GM19463 (cell line): ENCODE measurements around the gene NAA40.
A peak's percentile ranks its signal among the peaks of the same experiment; 100 is the strongest.

Source experiments
- ATAC-seq: cut with Tn5 transposase; IDR thresholded peaks from one replicate; pipeline ENCODE4 v1.9.1; 2021; ENCODE audit warnings: mild to moderate bottlenecking, moderate library complexity; ENCODE audit not compliant: unreplicated experiment

NAA40 gene

DNA sequence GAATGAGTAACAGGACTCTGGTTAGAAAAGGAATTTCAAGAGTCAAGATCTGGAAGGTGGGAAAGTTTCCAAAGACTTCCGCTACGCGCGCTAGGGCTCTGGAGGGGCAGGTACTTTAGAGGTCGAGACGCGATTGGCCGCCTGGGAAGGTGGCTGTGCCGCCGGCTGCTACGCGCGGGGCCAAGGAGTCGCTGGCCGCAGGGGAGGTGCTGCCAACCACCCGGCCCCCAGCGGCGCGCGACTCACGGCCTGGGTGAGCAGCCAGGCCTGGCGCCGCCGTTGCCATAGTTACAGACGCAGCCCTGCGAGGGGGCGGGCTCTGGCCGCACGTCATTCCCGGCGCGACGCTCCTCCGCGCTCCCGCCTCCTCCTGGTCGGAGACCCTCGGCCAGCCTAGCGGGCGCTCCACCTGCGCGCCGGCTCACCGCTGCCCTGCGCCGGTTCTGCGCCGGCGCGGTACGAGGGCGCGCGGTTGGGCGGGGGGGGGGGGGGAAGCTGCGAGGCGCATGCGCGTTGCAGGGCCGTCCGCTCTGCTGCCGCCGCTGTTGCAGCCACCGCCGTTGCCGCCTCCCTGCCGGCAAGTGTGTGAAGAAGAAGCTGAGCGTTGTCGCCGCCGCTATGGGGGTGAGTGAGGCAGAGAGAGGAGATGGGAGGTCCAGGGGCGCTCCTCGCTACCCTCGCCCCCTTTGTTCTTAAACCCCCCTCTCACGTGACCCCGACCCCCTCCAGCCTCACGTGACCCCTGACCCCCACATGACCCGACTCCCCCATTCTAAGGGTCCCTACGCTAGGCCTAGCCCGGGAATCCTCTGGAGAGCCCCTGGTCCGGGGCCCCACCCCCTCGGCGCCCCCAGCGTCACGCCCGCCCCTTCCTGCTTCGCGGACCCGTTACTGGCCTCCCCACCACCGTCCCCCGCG is at the start of gene NAA40:
NAA40 (plus strand) TSS at position 524 of the 918 bp plus-strand sequence; CDS start at position 619, 95 bp downstream.
- ATAC-seq = peak; percentile 93

- ATAC-seq = no peak
Measured at GRCh38 chr11:63889344-63889743, 49.5 kb upstream of the NAA40 start.

GRCh38 chr11:63890368-63890767 is 48.4 kb upstream of the NAA40 start:
- no peak for ATAC-seq

DNA sequence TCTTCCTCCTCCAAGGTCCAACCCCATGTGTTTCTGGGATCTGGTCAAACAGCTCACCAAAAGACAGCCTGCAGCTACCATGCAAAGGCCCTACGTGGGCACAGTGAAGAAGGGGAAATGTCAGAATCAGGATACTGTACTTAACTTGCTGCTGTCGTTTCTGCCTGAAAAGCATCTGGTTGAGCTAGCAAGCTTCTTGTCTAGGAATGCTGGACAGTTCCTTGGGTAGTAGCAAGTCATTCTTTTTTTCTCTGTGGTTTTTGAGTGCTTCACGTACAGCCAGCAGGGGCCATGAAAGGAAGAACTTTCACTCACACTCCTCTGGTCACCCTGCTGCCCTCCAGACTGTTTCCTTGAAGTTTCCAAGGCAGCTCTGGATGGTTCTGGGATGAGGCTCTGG is 46.6 kb upstream of the NAA40 start:
- no peak for ATAC-seq

DNA sequence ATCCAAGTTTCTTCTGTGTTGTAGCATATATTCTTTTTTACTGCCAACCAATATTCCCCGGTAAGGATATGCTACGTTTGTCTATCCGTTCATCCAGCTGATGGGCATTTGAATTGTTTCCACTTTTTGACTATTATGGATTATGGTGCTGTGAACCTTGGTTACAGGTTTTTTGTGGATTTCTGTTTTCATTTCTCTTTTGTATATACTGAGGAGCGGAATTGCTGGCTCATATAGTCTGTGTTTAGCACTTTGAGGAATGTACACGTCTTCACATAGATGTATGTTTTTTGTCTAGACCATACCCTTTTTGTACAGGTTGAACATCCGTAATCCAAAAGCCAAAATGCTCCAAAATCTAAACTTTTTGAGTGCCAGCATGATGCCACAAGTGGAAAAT is 45.4 kb upstream of the NAA40 start:
- no peak for ATAC-seq

GRCh38 chr11:63896071-63896470 is 42.7 kb upstream of the NAA40 start:
- ATAC-seq = no peak

DNA sequence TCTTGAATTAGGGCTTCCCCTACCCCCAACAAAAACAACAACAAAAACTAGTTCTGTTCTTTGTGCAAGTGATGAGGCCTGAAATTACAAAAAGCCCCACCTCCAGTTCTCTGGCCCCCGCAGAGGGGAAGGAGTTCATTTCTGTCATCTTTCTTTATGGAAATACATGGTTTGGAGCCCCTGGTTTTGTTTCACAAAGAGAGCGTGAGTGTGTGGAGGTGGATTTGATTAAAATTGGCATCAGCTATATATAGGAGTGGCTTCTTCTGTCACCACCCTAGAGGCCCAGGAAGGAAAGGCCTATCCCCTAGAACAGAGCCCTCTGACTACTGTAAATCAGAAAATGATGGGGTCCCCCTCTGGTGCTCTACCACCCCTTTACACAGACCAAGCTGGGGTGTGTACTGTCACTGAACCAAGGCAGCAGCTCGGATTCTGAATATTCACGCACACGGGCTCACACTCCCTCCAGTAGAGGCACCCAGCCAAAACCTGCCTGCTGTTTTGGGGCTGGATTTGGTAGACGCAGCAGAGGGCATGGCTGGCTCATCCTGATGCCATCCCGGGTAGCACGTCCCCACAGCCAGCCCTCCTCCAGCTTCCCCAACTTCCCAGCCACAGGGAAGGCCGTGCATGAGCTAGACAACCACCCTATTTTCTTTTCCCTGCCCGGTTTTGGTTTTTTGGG is 41.2 kb upstream of the NAA40 start:
- ATAC-seq = no peak

GRCh38 chr11:63901660-63902059 is 37.1 kb upstream of the NAA40 start:
- ATAC-seq = no peak

DNA sequence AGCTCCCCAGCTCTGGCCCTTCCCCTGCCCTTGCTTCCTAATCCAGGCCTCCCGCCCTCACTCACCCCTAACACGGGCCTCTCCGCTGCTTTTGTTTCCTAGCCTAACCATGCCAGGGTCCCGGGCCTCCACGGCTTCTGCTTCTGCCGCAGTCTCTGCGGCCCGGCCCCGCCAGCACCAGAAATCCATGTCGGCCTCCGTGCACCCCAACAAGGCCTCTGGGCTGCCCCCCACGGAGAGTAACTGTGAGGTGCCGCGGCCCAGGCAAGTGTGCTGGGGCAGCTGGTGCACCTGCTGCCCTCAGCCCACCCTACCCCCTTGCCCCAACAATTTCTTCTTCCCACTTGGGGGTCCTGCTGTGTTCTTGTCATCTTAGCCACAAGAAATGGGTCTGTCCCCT is 34.9 kb upstream of the NAA40 start:
- no peak for ATAC-seq

DNA sequence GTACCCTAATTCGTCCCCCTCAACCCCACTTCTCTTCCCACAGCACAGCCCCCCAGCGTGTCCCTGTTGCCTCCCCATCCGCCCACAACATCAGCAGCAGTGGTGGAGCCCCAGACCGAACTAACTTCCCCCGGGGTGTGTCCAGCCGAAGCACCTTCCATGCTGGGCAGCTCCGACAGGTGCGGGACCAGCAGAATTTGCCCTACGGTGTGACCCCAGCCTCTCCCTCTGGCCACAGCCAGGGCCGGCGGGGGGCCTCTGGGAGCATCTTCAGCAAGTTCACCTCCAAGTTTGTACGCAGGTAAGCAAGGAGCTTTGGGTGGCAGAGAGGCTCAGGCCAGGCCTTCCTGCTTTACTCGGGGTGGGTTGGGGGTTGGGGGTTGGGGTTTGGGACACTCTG is 34.1 kb upstream of the NAA40 start:
- ATAC-seq = no peak

GRCh38 chr11:63905179-63905578 is 33.6 kb upstream of the NAA40 start:
- ATAC-seq = no peak

GRCh38 chr11:63906087-63906486 is 32.7 kb upstream of the NAA40 start:
- ATAC-seq = no peak

DNA sequence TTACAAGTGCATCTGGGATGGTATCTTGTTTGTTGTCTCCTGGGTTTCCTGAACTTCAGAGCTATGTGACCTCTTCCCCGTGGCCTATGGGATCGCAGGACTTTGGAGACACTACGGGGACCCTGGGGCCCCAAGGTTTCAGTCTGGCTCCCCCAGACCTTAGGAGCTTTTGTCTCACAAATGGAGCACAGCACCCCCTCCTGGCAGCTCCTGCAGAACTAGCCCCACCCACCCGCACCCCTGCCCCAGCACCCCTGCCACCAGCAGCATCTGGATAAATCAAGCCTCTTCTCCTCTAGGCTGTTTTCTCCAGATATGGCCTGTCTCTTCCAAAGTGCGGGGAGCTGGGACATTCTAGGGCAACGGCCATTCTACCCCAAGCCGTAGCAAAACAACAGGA is 32.2 kb upstream of the NAA40 start:
- no peak for ATAC-seq

- no peak for ATAC-seq
Measured at GRCh38 chr11:63907063-63907462, 31.7 kb upstream of the NAA40 start.

DNA sequence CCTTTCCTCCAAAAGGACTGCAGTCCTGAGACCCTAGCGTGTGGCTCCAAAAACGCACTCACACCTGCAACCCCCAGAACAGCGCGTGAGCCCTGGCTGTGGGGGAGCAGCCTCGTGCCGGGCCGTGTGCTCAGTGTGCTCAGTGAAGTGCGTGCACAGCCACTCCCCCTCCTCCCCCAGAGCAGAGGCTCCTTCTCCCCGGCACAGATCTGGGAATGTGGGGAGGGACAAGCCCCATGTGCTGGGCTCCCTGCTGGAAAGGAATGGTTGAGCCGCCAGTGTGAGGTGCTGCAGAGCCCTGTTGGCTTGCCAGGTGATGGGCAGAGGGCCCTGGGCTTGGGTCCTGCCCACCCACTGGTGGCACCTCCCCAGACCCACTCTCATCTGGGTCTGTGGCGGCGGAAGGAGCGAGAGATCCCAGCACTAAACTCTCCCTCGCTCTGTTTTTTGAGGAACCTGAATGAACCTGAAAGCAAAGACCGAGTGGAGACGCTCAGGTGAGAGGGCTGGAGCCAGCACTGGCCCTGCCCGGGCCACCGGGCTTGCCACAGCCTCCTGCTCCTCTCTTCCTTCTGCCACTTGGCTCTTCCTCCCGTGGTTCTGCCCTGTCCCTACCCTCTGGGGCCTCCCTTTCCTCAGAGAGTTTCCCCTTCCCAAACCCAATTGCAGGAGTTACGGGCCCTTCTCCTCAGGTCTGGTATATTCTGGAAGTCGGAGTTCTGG is 30.8 kb upstream of the NAA40 start:
- no peak for ATAC-seq

- no peak for ATAC-seq
Measured at GRCh38 chr11:63908631-63909401, 30.0 kb upstream of the NAA40 start.

GRCh38 chr11:63909591-63910506 is 29.0 kb upstream of the NAA40 start:
- no peak for ATAC-seq

- no peak for ATAC-seq
Measured at GRCh38 chr11:63910675-63911074, 28.1 kb upstream of the NAA40 start.

GRCh38 chr11:63911440-63911839 is 27.4 kb upstream of the NAA40 start:
- ATAC-seq = no peak

DNA sequence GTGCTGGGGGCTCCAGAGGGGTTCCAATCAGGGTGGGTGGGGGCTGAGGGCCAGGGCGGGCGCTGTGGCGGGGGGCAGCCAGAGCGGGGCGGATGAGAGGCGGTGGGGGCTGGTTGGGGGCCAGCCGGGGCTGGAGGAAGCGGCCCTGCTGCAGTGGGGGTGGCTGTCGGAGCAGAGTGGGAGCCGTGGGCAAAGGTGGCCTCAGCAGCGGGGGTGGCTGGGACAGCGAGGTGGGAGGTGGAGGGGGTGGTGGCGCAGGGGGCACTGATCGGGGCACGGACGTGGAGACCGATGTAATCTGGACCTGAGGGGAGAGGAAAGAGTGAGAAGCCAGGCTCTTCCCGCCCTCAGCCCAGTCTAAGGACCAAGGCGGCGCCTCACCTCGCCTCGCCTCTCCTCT is 26.9 kb upstream of the NAA40 start:
- no peak for ATAC-seq
